Body of pancreas (tissue), 4 donors: ENCODE results near the gene LIN52. TPM values are rescaled to one million over a fixed set of nuclear protein-coding genes. Genes with fewer than 3 reads are reported as not detected.

Experiments used
- ATAC-seq: fragments of 150-250 bp; one replicate; pipeline ENCODE4 v1.9.1; 2016
- DNase-seq, 4 donors: peaks; one replicate each; pipeline ENCODE4 v3.0.0-alpha.2; 2019
- H3K27ac ChIP-seq, 4 donors: fragments of 200-600 bp; sonication (generic); 1 replicate in 3 of 4; 2 replicates in 1 of 4; pipeline versions ENCODE4 v1.5.1 to v1.6.1; 2016 to 2019; ENCODE audit warnings: mild to moderate bottlenecking in 1 of 4, mixed read lengths in 1 of 4, moderate library complexity in 1 of 4
- H3K27me3 ChIP-seq, 2 donors: fragments of 200-600 bp; sonication (generic); one replicate each; pipeline ENCODE4 v1.6.0; 2016; ENCODE audit warnings: mild to moderate bottlenecking in 1 of 2
- H3K36me3 ChIP-seq, 2 donors: fragments of 200-600 bp; sonication (generic); replicated peaks in 1 of 2; 2 replicates each; pipeline ENCODE4 v1.5.1; 2016; ENCODE audit warnings: low read depth in 2 of 2; ENCODE audit not compliant: insufficient read depth in 1 of 2
- H3K4me1 ChIP-seq: fragments of 200-600 bp; sonication (generic); one replicate; pipeline ENCODE4 v1.6.0; 2016
- H3K4me3 ChIP-seq, 2 donors: fragments of 200-600 bp; sonication (generic); 1 replicate in 1 of 2; 2 replicates in 1 of 2; pipeline ENCODE4 v1.5.1; 2016 to 2019
- H3K9me3 ChIP-seq, 3 donors: fragments of 200-600 bp; sonication (generic); 1 replicate in 2 of 3; 2 replicates in 1 of 3; pipeline ENCODE4 v1.5.1; 2016
- POLR2A ChIP-seq, 3 donors: fragments of 450-650 bp; IDR thresholded peaks; one replicate each; pipeline ENCODE4 v1.6.1; 2016; ENCODE audit warnings: antibody characterized with exemption in 3 of 3, mild to moderate bottlenecking in 2 of 3
- WGBS, 2 donors: methylation state at CpG; one replicate each; pipeline ENCODE4 v1.1.5; 2017; 5-methylcytosine and 5-hydroxymethylcytosine counted together
- intact Hi-C: fragments of 100-400 bp; cut with DNase I; formaldehyde crosslinking; loops from one replicate; pipeline ENCODE4 v1.15.1; 2023
- total RNA-seq, 2 donors: library from RNA; depleted of rRNA; stranded (reverse); fragments of >200 nt; gene quantifications; one replicate each; pipeline ENCODE4 v1.1.0, GENCODE V29; 2016
- TF ChIP-seq, protein P1 (sequence below), 7 experiments: fragments of 450-650 bp in 4 of 7; fragments of 200-600 bp in 3 of 7; sonication (generic) in 3 of 7; IDR thresholded peaks; one replicate each; pipeline ENCODE4 v1.5.1; 2016 to 2019; ENCODE audit warnings: antibody characterized with exemption in 7 of 7

Gene LIN52
- total RNA-seq, 2 donors from 2014 or later: 3.9 to 4.6 TPM

DNA sequence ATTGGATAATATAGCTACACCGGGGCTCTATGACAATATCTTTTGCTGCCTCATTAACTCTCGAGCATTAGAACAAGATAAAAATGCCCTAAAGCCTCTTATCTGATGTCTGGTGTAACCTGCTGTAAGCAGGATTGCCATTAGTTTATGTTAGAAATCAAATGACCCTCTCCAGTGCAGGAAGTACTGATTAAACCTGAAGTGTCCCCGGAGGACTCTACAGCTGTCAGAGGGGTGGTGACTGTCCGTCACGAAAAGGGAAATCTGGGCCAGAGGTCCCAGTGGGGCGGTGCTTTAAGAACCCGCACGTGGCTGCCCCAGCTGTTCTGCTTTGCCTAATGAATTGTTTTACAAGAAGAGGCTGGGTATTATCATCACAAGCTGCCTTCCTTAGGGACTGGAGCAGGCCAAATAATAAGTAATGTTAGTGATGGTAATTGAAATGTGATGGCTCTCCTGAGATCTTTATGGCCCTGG lies 55.7 kb downstream of the LIN52 start:
- H3K4me3 ChIP-seq: no peak overlapping the region

DNA sequence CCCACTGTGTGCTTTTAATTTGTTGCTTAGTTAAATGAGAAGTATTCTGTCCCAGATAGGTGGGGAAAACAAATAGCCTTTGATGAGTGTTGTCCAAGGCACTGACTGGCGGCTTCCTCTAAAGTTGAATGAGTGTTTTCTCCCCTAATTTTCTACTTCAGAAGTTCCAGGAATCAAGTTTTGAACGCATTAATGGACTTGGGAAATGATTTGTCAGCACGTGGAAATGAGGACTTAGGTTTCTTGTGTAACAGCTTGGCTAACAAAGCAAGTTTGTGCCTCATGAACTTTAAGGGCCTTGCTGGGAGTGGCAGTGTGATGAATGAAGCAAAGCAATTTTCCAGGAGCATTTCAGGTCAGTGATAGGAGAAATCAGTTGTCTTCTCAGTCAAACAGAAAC lies 56.9 kb downstream of the LIN52 start:
- intact Hi-C loops: no loop called here
- Histone ChIP-seq H3K4me3 (no peak overlapping the region), H3K27ac (no peak overlapping the region), H3K4me1 (no peaks in the 10 kb centered on the region), H3K27me3 (no peaks in the 10 kb centered on the region), H3K9me3 (no peaks in the 10 kb centered on the region), H3K36me3 (no peaks in the 10 kb centered on the region)
- 80 to 83% methylated on average over 3 of the region's 3 CpGs for WGBS, 2 donors
- no peak for DNase-seq
- ATAC-seq: no peak
- no peak for TF ChIP-seq POLR2A (IDR thresholded peaks at IDR 0.05)
- TF ChIP-seq, protein P1, sequence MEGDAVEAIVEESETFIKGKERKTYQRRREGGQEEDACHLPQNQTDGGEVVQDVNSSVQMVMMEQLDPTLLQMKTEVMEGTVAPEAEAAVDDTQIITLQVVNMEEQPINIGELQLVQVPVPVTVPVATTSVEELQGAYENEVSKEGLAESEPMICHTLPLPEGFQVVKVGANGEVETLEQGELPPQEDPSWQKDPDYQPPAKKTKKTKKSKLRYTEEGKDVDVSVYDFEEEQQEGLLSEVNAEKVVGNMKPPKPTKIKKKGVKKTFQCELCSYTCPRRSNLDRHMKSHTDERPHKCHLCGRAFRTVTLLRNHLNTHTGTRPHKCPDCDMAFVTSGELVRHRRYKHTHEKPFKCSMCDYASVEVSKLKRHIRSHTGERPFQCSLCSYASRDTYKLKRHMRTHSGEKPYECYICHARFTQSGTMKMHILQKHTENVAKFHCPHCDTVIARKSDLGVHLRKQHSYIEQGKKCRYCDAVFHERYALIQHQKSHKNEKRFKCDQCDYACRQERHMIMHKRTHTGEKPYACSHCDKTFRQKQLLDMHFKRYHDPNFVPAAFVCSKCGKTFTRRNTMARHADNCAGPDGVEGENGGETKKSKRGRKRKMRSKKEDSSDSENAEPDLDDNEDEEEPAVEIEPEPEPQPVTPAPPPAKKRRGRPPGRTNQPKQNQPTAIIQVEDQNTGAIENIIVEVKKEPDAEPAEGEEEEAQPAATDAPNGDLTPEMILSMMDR (IDR thresholded peaks at IDR 0.05): no peak

More for the DNA sequence above, 55.7 kb downstream of the LIN52 start:
- H3K27me3 ChIP-seq: no peaks in the 10 kb centered on the region
- ATAC-seq (no peak), DNase-seq (peak in 3 of 4 donors; percentile 11 to 26 (median 14))
- H3K27ac ChIP-seq: no peak overlapping the region
- WGBS, 2 donors: 58 to 78% methylated on average over 8 of the region's 8 CpGs
- no peaks in the 10 kb centered on the region for H3K9me3 ChIP-seq
- H3K36me3 ChIP-seq: no peaks in the 10 kb centered on the region
- intact Hi-C loops: no loop called here
- H3K4me1 ChIP-seq: no peaks in the 10 kb centered on the region
- TF ChIP-seq, protein P1 (IDR thresholded peaks at IDR 0.05): no peak
- no peak for TF ChIP-seq POLR2A (IDR thresholded peaks at IDR 0.05)

DNA sequence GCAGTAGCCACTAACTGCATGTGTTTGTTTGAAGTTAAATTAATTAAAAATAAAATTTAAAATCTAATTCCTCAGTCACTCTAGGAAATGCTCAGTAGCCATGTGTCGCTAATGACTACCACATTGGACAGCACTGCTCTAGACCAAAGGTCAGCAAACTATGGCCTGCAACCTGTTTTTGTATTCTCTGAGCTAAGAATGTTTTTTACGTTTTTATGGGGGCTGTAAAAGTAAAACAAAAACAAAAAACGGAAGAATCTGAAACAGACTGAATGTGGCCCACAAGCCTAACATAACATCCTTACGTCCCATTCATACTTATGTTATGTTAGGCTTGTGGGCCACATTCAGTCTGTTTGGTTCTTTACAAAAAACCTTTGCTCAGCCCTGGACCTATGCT lies 57.8 kb downstream of the LIN52 start:
- Histone ChIP-seq H3K4me3 (no peak overlapping the region), H3K27me3 (no peaks in the 10 kb centered on the region), H3K27ac (no peak overlapping the region), H3K9me3 (no peaks in the 10 kb centered on the region), H3K4me1 (no peaks in the 10 kb centered on the region), H3K36me3 (no peaks in the 10 kb centered on the region)
- 80 to 90% methylated on average over 4 of the region's 4 CpGs for WGBS, 2 donors
- intact Hi-C loops: no loop called here
- ATAC-seq (no peak), DNase-seq (no peak)
- TF ChIP-seq POLR2A (IDR thresholded peaks at IDR 0.05): no peak
- TF ChIP-seq, protein P1 (IDR thresholded peaks at IDR 0.05): no peak

DNA sequence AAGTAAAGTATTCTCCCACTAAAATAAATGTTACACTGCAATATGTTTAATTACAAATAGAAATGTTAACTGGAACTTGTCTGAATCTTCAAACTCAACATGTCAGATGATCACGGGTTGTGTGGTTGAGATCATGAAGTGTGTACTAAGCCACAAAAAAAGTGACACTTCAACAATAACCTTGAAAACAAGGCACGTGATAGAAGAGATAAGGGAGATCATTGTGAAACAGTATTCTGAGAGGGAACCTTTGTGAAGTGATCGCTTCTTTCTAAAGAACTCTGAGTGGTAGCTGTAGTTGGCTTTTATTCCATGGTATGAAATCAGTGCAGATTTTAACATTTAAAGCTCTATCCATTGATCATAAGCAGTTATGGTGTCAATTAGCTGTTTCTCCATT lies 60.0 kb downstream of the LIN52 start:
- intact Hi-C loops: no loop called here
- Histone ChIP-seq H3K9me3 (no peaks in the 10 kb centered on the region), H3K4me1 (no peaks in the 10 kb centered on the region), H3K36me3 (no peaks in the 10 kb centered on the region), H3K27ac (no peak overlapping the region), H3K27me3 (no peaks in the 10 kb centered on the region), H3K4me3 (no peak overlapping the region)
- WGBS, 2 donors: 52 to 56% methylated on average over 3 of the region's 3 CpGs
- ATAC-seq: no peak
- TF ChIP-seq, protein P1 (IDR thresholded peaks at IDR 0.05): no peak
- TF ChIP-seq POLR2A (IDR thresholded peaks at IDR 0.05): no peak
- DNase-seq: no peak

DNA sequence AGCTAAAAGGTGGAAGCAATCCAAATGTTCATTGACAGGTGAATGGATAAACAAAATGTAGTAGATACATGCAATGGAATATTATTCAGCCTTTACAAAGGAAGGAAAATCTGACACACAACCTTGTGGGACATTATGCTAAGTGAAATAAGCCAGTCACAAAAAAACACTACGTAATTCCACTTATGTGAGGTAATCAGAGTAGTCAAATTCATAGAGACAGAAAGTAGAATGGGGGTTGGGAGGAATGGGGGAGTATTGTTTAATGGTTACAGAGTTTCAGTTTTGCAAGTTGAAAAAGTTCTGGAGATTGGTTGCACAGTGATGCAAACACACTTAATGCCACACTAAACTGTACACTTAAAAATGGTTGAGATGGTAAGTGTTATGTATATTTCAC lies 62.8 kb downstream of the LIN52 start:
- 83 to 93% methylated on average over 1 of the region's 1 CpG for WGBS, 2 donors
- no peak for TF ChIP-seq POLR2A (IDR thresholded peaks at IDR 0.05)
- TF ChIP-seq, protein P1 (IDR thresholded peaks at IDR 0.05): no peak
- intact Hi-C loops: no loop called here
- no peak for ATAC-seq
- no peak for DNase-seq
- no peaks in the 10 kb centered on the region for H3K4me1 ChIP-seq
- no peak overlapping the region for H3K4me3 ChIP-seq
- H3K36me3 ChIP-seq: no peaks in the 10 kb centered on the region
- no peak overlapping the region for H3K27ac ChIP-seq
- H3K27me3 ChIP-seq: no peaks in the 10 kb centered on the region
- H3K9me3 ChIP-seq: no peaks in the 10 kb centered on the region
